Heart left ventricle (tissue), 16 donors: ENCODE measurements around the gene TBC1D4. TPM values are rescaled to one million over a fixed set of nuclear protein-coding genes. Genes with fewer than 3 reads are reported as not detected.

Experiments used
- ATAC-seq, 4 donors: fragments of 200-7000 bp; cut with Tn5 transposase; one replicate each; pipeline ENCODE4 v1.9.1; 2020 to 2022; ENCODE audit warnings: moderate library complexity in 4 of 4, mild to moderate bottlenecking in 3 of 4, moderate number of reproducible peaks in 1 of 4
- DNase-seq, 5 donors: peaks; one replicate each; pipeline ENCODE4 v3.0.0-alpha.2; 2020
- H3K27ac ChIP-seq, 12 donors: fragments of 200-600 bp; sonication (generic) in 4 of 12; one replicate each; pipeline versions ENCODE4 v1.5.0 to v1.8.0; 2016 to 2022; ENCODE audit warnings: mild to moderate bottlenecking in 2 of 12
- H3K27me3 ChIP-seq, 9 donors: fragments of 200-600 bp; sonication (generic) in 2 of 9; one replicate each; pipeline versions ENCODE4 v1.5.1 to v1.8.0; 2016 to 2022; ENCODE audit warnings: mild to moderate bottlenecking in 3 of 9
- H3K36me3 ChIP-seq, 9 donors: fragments of 200-600 bp; sonication (generic) in 2 of 9; one replicate each; pipeline versions ENCODE4 v1.5.0 to v1.8.0; 2018 to 2022; ENCODE audit warnings: mild to moderate bottlenecking in 2 of 9
- H3K4me1 ChIP-seq, 12 donors: fragments of 200-600 bp; sonication (generic) in 4 of 12; one replicate each; pipeline versions ENCODE4 v1.5.0 to v1.8.0; 2016 to 2022; ENCODE audit warnings: mild to moderate bottlenecking in 3 of 12
- H3K4me3 ChIP-seq, 12 donors: fragments of 200-600 bp; sonication (generic) in 4 of 12; one replicate each; pipeline versions ENCODE4 v1.5.0 to v1.8.0; 2017 to 2022; ENCODE audit warnings: mild to moderate bottlenecking in 9 of 12, moderate library complexity in 4 of 12
- H3K9me3 ChIP-seq, 12 donors: fragments of 200-600 bp; sonication (generic) in 4 of 12; one replicate each; pipeline versions ENCODE4 v1.5.0 to v1.8.0; 2016 to 2022; ENCODE audit warnings: mild to moderate bottlenecking in 1 of 12
- POLR2A ChIP-seq, 2 donors: fragments of 450-650 bp; IDR thresholded peaks; one replicate each; pipeline ENCODE4 v1.6.1; 2017; ENCODE audit warnings: antibody characterized with exemption in 2 of 2, mild to moderate bottlenecking in 2 of 2, moderate library complexity in 2 of 2
- WGBS, 4 donors: extraction: QIAGEN DNeasy Blood & Tissue Kit in 2 of 4; methylation state at CpG; one replicate each; pipeline versions ENCODE4 v1.1.5 to v1.1.7; 2013 to 2018; 5-methylcytosine and 5-hydroxymethylcytosine counted together
- intact Hi-C, 10 donors: fragments of 100-400 bp; cut with DNase I; formaldehyde crosslinking; loops; one replicate each; pipeline versions ENCODE4 v1.11.1 to v1.14.2; 2022
- polyA plus RNA-seq, 2 donors: library from polyadenylated mRNA; stranded (reverse); fragments of 200-250 nt; gene quantifications; one replicate each; pipeline ENCODE4 v1.2.3, GENCODE V29; 2013
- total RNA-seq, 9 donors: library from RNA; depleted of rRNA in 2 of 9; stranded (reverse); fragments of >200 nt in 2 of 9; fragmentation: NEBNext Ultra II Directional in 3 of 9; extraction: Animal tissue kit (Norgen Biotek cat#: 25700) in 3 of 9; gene quantifications; one replicate each; pipeline versions ENCODE4 v1.1.0 to v1.2.4, GENCODE V29; 2016 to 2023
- TF ChIP-seq, protein P1 (sequence below), 12 donors: fragments of 200-600 bp; sonication (generic) in 4 of 12; IDR thresholded peaks; one replicate each; pipeline versions ENCODE4 v1.5.0 to v1.8.0; 2018 to 2022; ENCODE audit warnings: antibody characterized with exemption in 12 of 12, mild to moderate bottlenecking in 5 of 12
- donor health status: ischemic (EF 13 %, LVEDD 7.1; RV severe dilation, severe dysfunction).
- donor health status: healthy with polysubstance abuse.
- donor health status: DM: no; HTN: yes; CAD: no.
- donor health status: DM: no; HTN: no; CAD: no.
- donor health status: ischemic (EF 25% LVEDD 6.9; RV normal size, moderate dysfunction).
- donor health status: ischemic (EF 25% LVEDD 5.7; RV mildly dilated, moderate dysfunction).
- donor health status: healthy.
- donor health status: DM: yes; HTN: yes; CAD: no.
- donor health status: ischemic (EF 35%, LVEDD 5.7; RV mildly dilated, moderate dysfunction).
- donor health status: nonischemic (EF 11% LVEDD 7.7; RV severe dilation, severe dysfunction).
- donor health status: DM: yes; HTN: yes; CAD: no.
- donor health status: PGD.
- donor health status: ischemic (EF 29% LVEDD 5.4; RV normal size, mild dysfunction).
- donor health status: nonischemic (EF 23%, LVEDD 6.1; RV moderate dilation, normal function).

TBC1D4 gene
- total and polyA plus RNA-seq, 11 donors, result 26.8 to 158 (median 81.6) TPM

DNA sequence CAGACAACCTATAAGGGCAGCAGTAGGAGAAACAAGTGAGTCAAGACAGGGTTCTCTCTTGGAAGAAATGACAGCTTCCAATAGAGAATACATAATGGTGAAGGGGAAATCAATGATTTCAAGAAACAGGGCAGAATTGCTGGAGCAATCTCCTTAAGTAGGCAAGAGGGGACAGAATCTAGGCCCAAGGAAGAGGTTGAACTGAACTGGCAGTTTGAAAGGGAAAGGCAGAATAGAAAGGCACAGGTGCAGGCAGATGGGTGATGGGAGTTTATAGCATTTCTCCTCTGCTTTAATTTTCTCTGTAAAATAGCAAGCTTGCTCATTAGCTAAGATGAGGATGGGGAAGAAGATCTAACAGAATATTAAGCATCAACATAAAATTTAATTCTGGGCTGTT, 110.8 kb downstream of the TBC1D4 start:
- Histone ChIP-seq H3K9me3 (no peaks in the 10 kb centered on the region), H3K27me3 (no peaks in the 10 kb centered on the region), H3K36me3 (no peaks in the 10 kb centered on the region), H3K4me3 (no peak overlapping the region), H3K4me1 (peaks cover 4 to 64% (median 37%) of the 10 kb centered on the region in 12 donors), H3K27ac (peak overlapping the region in 3 of 12 donors; percentile 13 to 75 (median 57))
- no peak for DNase-seq
- TF ChIP-seq POLR2A (IDR thresholded peaks at IDR 0.05), result no peak
- intact Hi-C loops, result loop anchor here in 8 of 10 donors (2.0 to 10.0 kb wide), 7 partner anchors 51 to 181 kb away; partner anchors contain the start of genes TBC1D4 (in 5 of the 8), UCHL3 (in 5 of the 8) and COMMD6 (in 1 of the 8)
- no peak for ATAC-seq

DNA sequence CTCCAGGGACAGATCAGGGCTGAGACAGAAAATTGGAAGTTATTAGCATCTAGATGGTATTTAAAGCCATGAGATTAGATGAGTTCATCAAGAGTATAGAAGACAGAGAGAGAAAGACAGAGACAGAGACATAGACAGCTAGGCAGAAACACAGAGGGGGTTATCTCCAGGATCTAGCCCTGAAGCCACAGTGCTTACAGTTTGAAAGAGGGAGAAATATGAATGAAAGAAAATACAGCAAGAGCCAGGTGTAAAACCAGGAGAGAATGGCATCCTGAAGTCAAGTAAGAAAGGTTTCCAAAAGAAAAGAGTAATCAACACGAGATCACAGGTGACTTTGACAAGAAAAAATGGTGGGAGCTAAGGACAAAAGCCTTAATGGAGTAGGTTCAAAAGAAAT, 111.2 kb downstream of the TBC1D4 start:
- H3K27ac ChIP-seq, result peak overlapping the region in 4 of 12 donors; percentile 13 to 80 (median 66)
- H3K4me3 ChIP-seq, result no peak overlapping the region
- H3K27me3 ChIP-seq, result no peaks in the 10 kb centered on the region
- H3K36me3 ChIP-seq, result no peaks in the 10 kb centered on the region
- H3K9me3 ChIP-seq, result no peaks in the 10 kb centered on the region
- intact Hi-C loops, result loop anchor here in 8 of 10 donors (2.0 to 10.0 kb wide), 7 partner anchors 52 to 182 kb away; partner anchors contain the start of genes TBC1D4 (in 5 of the 8), UCHL3 (in 5 of the 8) and COMMD6 (in 1 of the 8)
- H3K4me1 ChIP-seq, result peaks cover 4 to 68% (median 39%) of the 10 kb centered on the region in 12 donors
- DNase-seq, result no peak
- no peak for TF ChIP-seq POLR2A (IDR thresholded peaks at IDR 0.05)
- TF ChIP-seq, protein P1, sequence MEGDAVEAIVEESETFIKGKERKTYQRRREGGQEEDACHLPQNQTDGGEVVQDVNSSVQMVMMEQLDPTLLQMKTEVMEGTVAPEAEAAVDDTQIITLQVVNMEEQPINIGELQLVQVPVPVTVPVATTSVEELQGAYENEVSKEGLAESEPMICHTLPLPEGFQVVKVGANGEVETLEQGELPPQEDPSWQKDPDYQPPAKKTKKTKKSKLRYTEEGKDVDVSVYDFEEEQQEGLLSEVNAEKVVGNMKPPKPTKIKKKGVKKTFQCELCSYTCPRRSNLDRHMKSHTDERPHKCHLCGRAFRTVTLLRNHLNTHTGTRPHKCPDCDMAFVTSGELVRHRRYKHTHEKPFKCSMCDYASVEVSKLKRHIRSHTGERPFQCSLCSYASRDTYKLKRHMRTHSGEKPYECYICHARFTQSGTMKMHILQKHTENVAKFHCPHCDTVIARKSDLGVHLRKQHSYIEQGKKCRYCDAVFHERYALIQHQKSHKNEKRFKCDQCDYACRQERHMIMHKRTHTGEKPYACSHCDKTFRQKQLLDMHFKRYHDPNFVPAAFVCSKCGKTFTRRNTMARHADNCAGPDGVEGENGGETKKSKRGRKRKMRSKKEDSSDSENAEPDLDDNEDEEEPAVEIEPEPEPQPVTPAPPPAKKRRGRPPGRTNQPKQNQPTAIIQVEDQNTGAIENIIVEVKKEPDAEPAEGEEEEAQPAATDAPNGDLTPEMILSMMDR (IDR thresholded peaks at IDR 0.05), result no peak
- no peak for ATAC-seq
- WGBS, 4 donors, result 86 to 96% (median 92%) methylated on average over 1 of the region's 1 CpG

DNA sequence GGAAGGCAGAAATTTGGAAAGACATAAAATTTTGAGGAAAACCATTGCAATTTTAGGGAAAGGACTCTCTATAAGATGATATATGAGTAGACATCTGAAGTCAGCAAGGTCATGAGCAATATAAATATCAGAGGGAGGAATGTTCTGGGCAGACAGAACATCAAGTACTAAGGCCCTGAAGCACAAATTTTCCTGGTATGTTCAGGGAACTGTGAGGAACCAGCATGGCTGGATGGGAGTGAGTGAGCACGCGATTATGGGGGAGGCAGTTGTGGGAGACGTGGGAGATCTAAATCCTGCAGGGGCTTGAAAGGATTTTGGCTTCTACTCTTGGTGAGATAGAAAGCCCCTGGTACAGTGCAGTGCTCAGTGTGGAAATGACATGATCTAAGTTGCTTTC, 112.0 kb downstream of the TBC1D4 start:
- H3K36me3 ChIP-seq, result no peaks in the 10 kb centered on the region
- peak overlapping the region in 10 of 12 donors; percentile 11 to 80 (median 44) for H3K27ac ChIP-seq
- peak in 3 of 4 donors; percentile 13 to 25 (median 16) for ATAC-seq

DNA sequence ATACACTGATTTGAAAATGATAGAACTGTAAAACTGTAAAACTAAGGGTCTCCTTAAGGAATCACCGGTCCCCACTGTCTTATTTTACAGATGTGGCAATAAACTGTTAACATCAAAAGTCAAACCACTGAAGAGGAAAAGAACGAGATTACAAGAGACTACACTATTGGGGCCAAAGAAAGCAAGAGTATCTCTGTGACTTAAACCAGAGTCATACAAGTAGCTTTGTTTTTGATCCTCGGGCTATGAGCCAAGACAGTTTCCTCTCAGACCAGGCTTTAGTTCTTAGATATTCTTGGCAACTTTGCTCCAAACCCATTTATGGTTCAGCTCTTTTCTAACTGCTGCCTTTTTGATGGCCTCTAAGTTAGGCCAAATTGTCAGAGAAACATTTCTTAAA, 113.8 kb downstream of the TBC1D4 start:
- Histone ChIP-seq H3K36me3 (no peaks in the 10 kb centered on the region), H3K27ac (peak overlapping the region; percentile 21 to 86 (median 72)), H3K9me3 (no peaks in the 10 kb centered on the region), H3K4me3 (no peak overlapping the region), H3K27me3 (no peaks in the 10 kb centered on the region), H3K4me1 (peaks cover under 1 to 72% (median 38%) of the 10 kb centered on the region in 12 donors)
- ATAC-seq, result peak; percentile 43 to 79 (median 69)
- DNase-seq, result peak in 3 of 5 donors; percentile 41 to 76 (median 67)
- intact Hi-C loops, result loop anchor here in 4 of 10 donors (5.0 to 10.0 kb wide), 3 partner anchors 114 to 179 kb away; partner anchors contain the start of genes UCHL3 (in 3 of the 4), COMMD6 (in 1 of the 4) and TBC1D4 (in 1 of the 4)
- TF ChIP-seq, protein P1 (IDR thresholded peaks at IDR 0.05), result no peak
- TF ChIP-seq POLR2A (IDR thresholded peaks at IDR 0.05), result no peak
- WGBS, 4 donors, result 3 to 8% (median 5%) methylated on average over 3 of the region's 3 CpGs

More for the DNA sequence above, 112.0 kb downstream of the TBC1D4 start:
- TF ChIP-seq POLR2A (IDR thresholded peaks at IDR 0.05), result no peak
- TF ChIP-seq, protein P1 (IDR thresholded peaks at IDR 0.05), result no peak
- H3K27me3 ChIP-seq, result no peaks in the 10 kb centered on the region
- 65 to 84% (median 75%) methylated on average over 3 of the region's 3 CpGs for WGBS, 4 donors
- no peaks in the 10 kb centered on the region for H3K9me3 ChIP-seq
- intact Hi-C loops, result loop anchor here (2.0 to 10.0 kb wide), 8 partner anchors 52 to 182 kb away; partner anchors contain the start of genes UCHL3 (in 8 of the 10), TBC1D4 (in 6 of the 10) and COMMD6 (in 2 of the 10)
- peaks cover 4 to 76% (median 41%) of the 10 kb centered on the region in 12 donors for H3K4me1 ChIP-seq
- no peak overlapping the region for H3K4me3 ChIP-seq
- no peak for DNase-seq
